ENCODE measurements around the gene MAP3K4. TPM values are rescaled to one million over a fixed set of nuclear protein-coding genes. Genes with fewer than 3 reads are reported as not detected.

MAP3K4 gene
- polyA plus RNA-seq, 3 donors, result 3.2 to 12.3 (median 3.5) TPM

- H3K36me3 ChIP-seq (replicated peaks in 1 of 2; ENCODE audit: control insufficient read depth in 1 of 2, insufficient read depth in 2 of 2, low read length in 2 of 2), result peaks cover 0 to 26% of the 10 kb centered on the region in 2 donors
- intact Hi-C loops (cut with micrococcal nuclease), result no loop called here
- H3K27me3 ChIP-seq (ENCODE audit: control insufficient read depth in 2 of 2, insufficient read depth in 2 of 2, low read length in 2 of 2), result no peaks in the 10 kb centered on the region
- Mint-ChIP-seq H3K4me1 (no peaks in the 10 kb centered on the region), H3K4me3 (no peak overlapping the region), H3K27me3 (ENCODE audit: low read depth in 3 of 3) (peaks cover 0 to 1% (median 1%) of the 10 kb centered on the region in 3 donors), H3K27ac (peak overlapping the region in 2 of 7 donors; percentile 6 to 26), H3K9me3 (peaks cover 0 to 1% (median 0%) of the 10 kb centered on the region in 7 donors), H3K36me3 (peaks cover 24 to 29% of the 10 kb centered on the region in 2 donors)
- H3K4me1 ChIP-seq (ENCODE audit: control insufficient read depth in 1 of 2, insufficient read depth in 2 of 2, low read length in 2 of 2), result no peaks in the 10 kb centered on the region
- H3K9me3 ChIP-seq (replicated peaks in 1 of 2; ENCODE audit: control insufficient read depth in 1 of 2, insufficient read depth in 1 of 2, low read length in 2 of 2), result no peaks in the 10 kb centered on the region
- no peaks in the 10 kb centered on the region for H3K79me2 ChIP-seq (ENCODE audit: insufficient read depth, low read length)
- no peak overlapping the region for H2AFZ ChIP-seq (ENCODE audit: insufficient read depth, low read depth, low read length, poor library complexity, severe bottlenecking)
- H3K4me2 ChIP-seq (replicated peaks; ENCODE audit: extremely low read depth, low read length, poor library complexity, severe bottlenecking), result no peak overlapping the region
- no peak for DNase-seq
- TF ChIP-seq, protein P1, sequence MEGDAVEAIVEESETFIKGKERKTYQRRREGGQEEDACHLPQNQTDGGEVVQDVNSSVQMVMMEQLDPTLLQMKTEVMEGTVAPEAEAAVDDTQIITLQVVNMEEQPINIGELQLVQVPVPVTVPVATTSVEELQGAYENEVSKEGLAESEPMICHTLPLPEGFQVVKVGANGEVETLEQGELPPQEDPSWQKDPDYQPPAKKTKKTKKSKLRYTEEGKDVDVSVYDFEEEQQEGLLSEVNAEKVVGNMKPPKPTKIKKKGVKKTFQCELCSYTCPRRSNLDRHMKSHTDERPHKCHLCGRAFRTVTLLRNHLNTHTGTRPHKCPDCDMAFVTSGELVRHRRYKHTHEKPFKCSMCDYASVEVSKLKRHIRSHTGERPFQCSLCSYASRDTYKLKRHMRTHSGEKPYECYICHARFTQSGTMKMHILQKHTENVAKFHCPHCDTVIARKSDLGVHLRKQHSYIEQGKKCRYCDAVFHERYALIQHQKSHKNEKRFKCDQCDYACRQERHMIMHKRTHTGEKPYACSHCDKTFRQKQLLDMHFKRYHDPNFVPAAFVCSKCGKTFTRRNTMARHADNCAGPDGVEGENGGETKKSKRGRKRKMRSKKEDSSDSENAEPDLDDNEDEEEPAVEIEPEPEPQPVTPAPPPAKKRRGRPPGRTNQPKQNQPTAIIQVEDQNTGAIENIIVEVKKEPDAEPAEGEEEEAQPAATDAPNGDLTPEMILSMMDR (IDR thresholded peaks at IDR 0.05), result no peak
- H3K4me3 ChIP-seq (replicated peaks in 1 of 3; ENCODE audit: low read depth in 2 of 3, low read length in 3 of 3), result no peak overlapping the region
- H3K9ac ChIP-seq (ENCODE audit: insufficient read depth, low read length, poor library complexity, severe bottlenecking), result no peak overlapping the region
- 100% methylated on average over 2 of the region's 9 CpGs for WGBS (ENCODE audit: insufficient coverage)
- no peak overlapping the region for H3K27ac ChIP-seq (ENCODE audit: low read depth in 1 of 2, low read length in 2 of 2)
- H4K20me1 ChIP-seq (ENCODE audit: insufficient read depth, low read length), result no peaks in the 10 kb centered on the region
These were observed 172.6 kb downstream of the MAP3K4 start for GRCh38 chr6:161164182-161164625.

DNA sequence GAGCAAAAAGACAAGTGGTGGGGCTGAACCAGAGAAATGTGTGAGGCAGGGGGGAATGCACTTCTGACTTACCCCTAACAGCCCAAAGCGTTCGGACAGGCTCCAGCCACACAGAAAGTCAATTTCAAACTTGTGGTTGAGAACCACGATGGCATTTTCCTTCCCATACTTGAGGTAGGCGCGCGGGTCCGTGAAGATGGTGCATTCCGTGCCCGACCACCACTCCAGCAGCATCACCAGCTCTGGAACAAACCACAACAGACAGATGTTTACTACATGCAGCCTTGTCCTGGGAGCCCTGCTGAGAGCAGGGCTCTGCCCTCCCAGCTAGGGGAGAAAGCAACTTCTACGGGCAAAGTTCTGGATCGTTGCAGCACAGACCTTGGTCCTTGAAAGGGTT is 174.6 kb downstream of the MAP3K4 start:
- WGBS (ENCODE audit: insufficient coverage), result 86% methylated on average over 4 of the region's 11 CpGs
- TF ChIP-seq, protein P1 (IDR thresholded peaks at IDR 0.05), result no peak
- Histone ChIP-seq H3K4me3 (replicated peaks in 1 of 3; ENCODE audit: low read depth in 2 of 3, low read length in 3 of 3) (no peak overlapping the region), H3K9me3 (replicated peaks in 1 of 2; ENCODE audit: control insufficient read depth in 1 of 2, insufficient read depth in 1 of 2, low read length in 2 of 2) (peaks cover 0 to 1% of the 10 kb centered on the region in 2 donors), H3K36me3 (replicated peaks in 1 of 2; ENCODE audit: control insufficient read depth in 1 of 2, insufficient read depth in 2 of 2, low read length in 2 of 2) (peaks cover 0 to 26% of the 10 kb centered on the region in 2 donors), H3K4me1 (ENCODE audit: control insufficient read depth in 1 of 2, insufficient read depth in 2 of 2, low read length in 2 of 2) (peaks cover 14 to 19% of the 10 kb centered on the region in 2 donors), H3K27me3 (ENCODE audit: control insufficient read depth in 2 of 2, insufficient read depth in 2 of 2, low read length in 2 of 2) (no peaks in the 10 kb centered on the region), H3K79me2 (ENCODE audit: insufficient read depth, low read length) (no peaks in the 10 kb centered on the region), H3K4me2 (replicated peaks; ENCODE audit: extremely low read depth, low read length, poor library complexity, severe bottlenecking) (no peak overlapping the region), H4K20me1 (ENCODE audit: insufficient read depth, low read length) (no peaks in the 10 kb centered on the region), H3K9ac (ENCODE audit: insufficient read depth, low read length, poor library complexity, severe bottlenecking) (no peak overlapping the region), H3K27ac (ENCODE audit: low read depth in 1 of 2, low read length in 2 of 2) (no peak overlapping the region), H2AFZ (ENCODE audit: insufficient read depth, low read depth, low read length, poor library complexity, severe bottlenecking) (no peak overlapping the region)
- intact Hi-C loops (cut with micrococcal nuclease), result no loop called here
- H3K9me3 Mint-ChIP-seq, result peaks cover 0 to 6% (median under 1%) of the 10 kb centered on the region in 7 donors
- H3K36me3 Mint-ChIP-seq, result peaks cover 20 to 25% of the 10 kb centered on the region in 2 donors
- peaks cover 0 to 1% (median 1%) of the 10 kb centered on the region in 3 donors for H3K27me3 Mint-ChIP-seq (ENCODE audit: low read depth in 3 of 3)
- no peak for DNase-seq
- H3K4me1 Mint-ChIP-seq, result peaks cover 19% of the 10 kb centered on the region
- H3K4me3 Mint-ChIP-seq, result no peak overlapping the region
- H3K27ac Mint-ChIP-seq, result peak overlapping the region in 1 of 7 donors; percentile 36

Measured in CD14-positive monocyte (primary cell).